SK-N-SH (cell line): ENCODE measurements around the gene B4GALNT3. TPM values are rescaled to one million over a fixed set of nuclear protein-coding genes. Genes with fewer than 3 reads are reported as not detected.

ENCODE experiments used
- CTCF ChIA-PET: fragments of 300-600, 350-600 bp; formaldehyde crosslinking; extraction: SDS; loops from one replicate; lab custom pipeline; 2021; lab: Yijun Ruan, JAX
- POLR2A ChIA-PET: fragments of 350-600 bp; sonication (Branson Sonifier 250); formaldehyde crosslinking; extraction: SDS; loops from one replicate; lab custom pipeline; 2020; ENCODE audit warnings: antibody characterized with exemption, inconsistent platforms; lab: Yijun Ruan, JAX
- DNase-seq: peaks from one replicate; pipeline ENCODE4 v3.0.0; 2012
- H2AFZ ChIP-seq: fragments of 200-600 bp; sonication (generic); 2 replicates; pipeline ENCODE4 v1.8.1; 2016; ENCODE audit warnings: antibody characterized with exemption, mild to moderate bottlenecking, low read depth
- H3F3A ChIP-seq: fragments of 200-600 bp; sonication (generic); replicated peaks from 2 replicates; pipeline ENCODE3; 2016; ENCODE audit warnings: antibody characterized with exemption, mild to moderate bottlenecking; ENCODE audit not compliant: insufficient read depth
- H3K27ac ChIP-seq, 2 experiments: fragments of 200-500 bp in 1 of 2; fragments of 200-600 bp in 1 of 2; sonication (Bioruptor generic) in 1 of 2; sonication (generic), shearing (Covaris generic) in 1 of 2; 2 replicates each; pipeline versions ENCODE4 v1.5.1 to v1.6.1; 2014 to 2016; ENCODE audit warnings: low read depth in 2 of 2, inconsistent platforms in 1 of 2, low read length in 1 of 2, mild to moderate bottlenecking in 1 of 2, mixed read lengths in 1 of 2
- H3K27me3 ChIP-seq: fragments of 200-600 bp; sonication (generic), shearing (Covaris generic); 2 replicates; pipeline ENCODE4 v1.6.1; 2016; ENCODE audit warnings: mixed run types; ENCODE audit not compliant: insufficient read depth
- H3K36me3 ChIP-seq, 2 experiments: fragments of 200-500 bp in 1 of 2; fragments of 200-600 bp in 1 of 2; sonication (Bioruptor generic) in 1 of 2; sonication (generic) in 1 of 2; replicated peaks in 1 of 2; 2 replicates each; pipeline versions ENCODE3 to v1.5.1; 2014 to 2016; ENCODE audit warnings: low read length in 1 of 2, mild to moderate bottlenecking in 1 of 2; ENCODE audit not compliant: insufficient read depth in 2 of 2, control insufficient read depth in 1 of 2
- H3K4me1 ChIP-seq, 2 experiments: fragments of 200-500 bp in 1 of 2; fragments of 200-600 bp in 1 of 2; sonication (Bioruptor generic) in 1 of 2; sonication (generic), shearing (Covaris generic) in 1 of 2; 2 replicates each; pipeline versions ENCODE4 v1.5.1 to v1.6.1; 2014 to 2016; ENCODE audit warnings: low read depth in 1 of 2, low read length in 1 of 2, mixed run types in 1 of 2; ENCODE audit not compliant: insufficient read depth in 2 of 2, control insufficient read depth in 1 of 2
- H3K4me2 ChIP-seq: fragments of 200-600 bp; sonication (generic), shearing (Covaris generic); 2 replicates; pipeline ENCODE4 v1.6.1; 2017; ENCODE audit warnings: mixed run types
- H3K4me3 ChIP-seq, 2 experiments: fragments of 200-500 bp in 1 of 2; fragments of 200-600 bp in 1 of 2; sonication (Bioruptor generic) in 1 of 2; sonication (generic), shearing (Covaris generic) in 1 of 2; 2 replicates each; pipeline versions ENCODE4 v1.5.1 to v1.8.1; 2014 to 2016; ENCODE audit warnings: low read depth in 2 of 2, inconsistent platforms in 1 of 2, low read length in 1 of 2, mild to moderate bottlenecking in 1 of 2, mixed read lengths in 1 of 2, moderate library complexity in 1 of 2
- H3K79me2 ChIP-seq: fragments of 200-600 bp; sonication (generic); 2 replicates; pipeline ENCODE4 v1.8.1; 2017; ENCODE audit warnings: mild to moderate bottlenecking; ENCODE audit not compliant: insufficient read depth
- H3K9ac ChIP-seq: fragments of 200-600 bp; sonication (generic); 2 replicates; pipeline ENCODE4 v1.6.1; 2017; ENCODE audit warnings: mixed run types
- H3K9me2 ChIP-seq: fragments of 200-600 bp; sonication (generic); 2 replicates; pipeline ENCODE4 v1.6.1; 2017; ENCODE audit warnings: mixed run types
- H3K9me3 ChIP-seq: fragments of 200-600 bp; sonication (generic); 2 replicates; pipeline ENCODE4 v1.6.1; 2017; ENCODE audit warnings: mixed run types, mild to moderate bottlenecking, moderate library complexity
- H4K20me1 ChIP-seq: fragments of 200-600 bp; sonication (generic); 2 replicates; pipeline ENCODE4 v1.6.1; 2017; ENCODE audit warnings: mild to moderate bottlenecking, mixed run types; ENCODE audit not compliant: insufficient read depth
- CTCF ChIP-seq: fragments of 200-600 bp; sonication (generic); IDR thresholded peaks from 2 replicates; pipeline ENCODE4 v1.6.1; 2017; ENCODE audit warnings: antibody characterized with exemption, mild to moderate bottlenecking, moderate library complexity
- EP300 ChIP-seq, 2 experiments: IDR thresholded peaks; 2 replicates each; pipeline versions ENCODE4 v1.4.0 to v1.6.1; 2012; ENCODE audit warnings: borderline replicate concordance in 1 of 2, low read depth in 1 of 2, low read length in 1 of 2
- EZH2phosphoT487 ChIP-seq: fragments of 200-600 bp; sonication (generic); IDR thresholded peaks from 2 replicates; pipeline ENCODE4 v1.6.1; 2017; ENCODE audit warnings: low read depth, mixed run types, mild to moderate bottlenecking, antibody characterized with exemption, moderate library complexity, borderline replicate concordance
- FOSL2 ChIP-seq: IDR thresholded peaks from 2 replicates; pipeline ENCODE4 v1.4.0; 2012; ENCODE audit warnings: low read depth, mild to moderate bottlenecking, moderate library complexity, borderline replicate concordance
- FOXJ3 ChIP-seq: sonication (generic); formaldehyde crosslinking; IDR thresholded peaks from 2 replicates; pipeline ENCODE4 v1.5.1; 2020; ENCODE audit warnings: mild to moderate bottlenecking, missing genetic modification reagents
- FOXM1 ChIP-seq: IDR thresholded peaks from 2 replicates; pipeline ENCODE4 v1.4.0; 2012; ENCODE audit warnings: low read depth, mild to moderate bottlenecking
- GABPA ChIP-seq: IDR thresholded peaks from 2 replicates; pipeline ENCODE4 v1.4.0; 2012; ENCODE audit warnings: low read depth, mild to moderate bottlenecking
- IRF3 ChIP-seq: fragments of 150-350 bp; IDR thresholded peaks from 2 replicates; pipeline ENCODE4 v1.6.1; 2016; ENCODE audit warnings: mild to moderate bottlenecking, low read depth, low read length
- JUND ChIP-seq: IDR thresholded peaks from 2 replicates; pipeline ENCODE4 v1.4.0; 2012
- MAX ChIP-seq: IDR thresholded peaks from 2 replicates; pipeline ENCODE4 v1.4.0; 2012; ENCODE audit warnings: low read depth
- MXI1 ChIP-seq: IDR thresholded peaks from 2 replicates; pipeline ENCODE4 v1.6.1; 2012; ENCODE audit warnings: mild to moderate bottlenecking, low read depth, low read length, improper control_type of control experiment
- NFIC ChIP-seq: IDR thresholded peaks from 2 replicates; pipeline ENCODE4 v1.4.0; 2012; ENCODE audit warnings: borderline replicate concordance
- NRF1 ChIP-seq: IDR thresholded peaks from 2 replicates; pipeline ENCODE4 v1.6.1; 2012; ENCODE audit warnings: low read depth, mild to moderate bottlenecking, low read length
- POLR2AphosphoS5 ChIP-seq: IDR thresholded peaks from 2 replicates; pipeline ENCODE4 v1.6.1; 2012; ENCODE audit warnings: low read depth, low read length
- RAD21 ChIP-seq: IDR thresholded peaks from 2 replicates; pipeline ENCODE4 v1.6.1; 2012; ENCODE audit warnings: mild to moderate bottlenecking, low read length
- RCOR1 ChIP-seq: fragments of 150-350 bp; IDR thresholded peaks from 2 replicates; pipeline ENCODE4 v1.6.1; 2017; ENCODE audit warnings: antibody characterized with exemption, low read length
- TCF12 ChIP-seq: IDR thresholded peaks from 2 replicates; pipeline ENCODE4 v1.4.0; 2012
- YY1 ChIP-seq: IDR thresholded peaks from 2 replicates; pipeline ENCODE4 v1.4.0; 2012; ENCODE audit warnings: low read depth, mild to moderate bottlenecking
- WGBS: methylation state at CpG from one replicate; pipeline ENCODE4 v1.1.6; 2017; ENCODE audit warnings: low lambda C conversion rate; 5-methylcytosine and 5-hydroxymethylcytosine counted together
- polyA plus RNA-seq, 3 experiments: library from polyadenylated mRNA; depleted of rRNA; stranded (reverse); fragments of >200 nt; gene quantifications; 2 replicates each; pipeline ENCODE4 v1.2.3, GENCODE V29; 2012

B4GALNT3 gene
- polyA plus RNA-seq, 1 of the 3 experiments (the other 2 are of a cell fraction): 0.53 TPM

- ChIA-PET CTCF (interaction anchor here (0.9 to 2.2 kb wide), 5 partner anchors 17 to 88 kb away, joined by 3 to 8 read pairs (median 3); no protein-coding TSS in a partner anchor), POLR2A (no interaction called here)
- H3K79me2 ChIP-seq: no peaks in the 10 kb centered on the region
- no peak for TF ChIP-seq YY1
- no peak for TF ChIP-seq FOXM1
- TF ChIP-seq FOXJ3: no peak
- no peak for TF ChIP-seq MXI1
- no peak for TF ChIP-seq RAD21
- no peak for TF ChIP-seq NRF1
- no peak for TF ChIP-seq MAX
- no peak for TF ChIP-seq EP300 (IDR thresholded peaks at IDR 0.05; ENCODE audit: borderline replicate concordance in 1 of 2, low read depth in 1 of 2, low read length in 1 of 2)
- no peak for TF ChIP-seq CTCF
- TF ChIP-seq GABPA: no peak
- no peak for TF ChIP-seq NFIC
- TF ChIP-seq IRF3: no peak
- TF ChIP-seq POLR2AphosphoS5: no peak
- TF ChIP-seq FOSL2: no peak
- no peak for TF ChIP-seq TCF12
- TF ChIP-seq EZH2phosphoT487: no peak
- no peak for TF ChIP-seq RCOR1
- TF ChIP-seq JUND: no peak
- no peaks in the 10 kb centered on the region for H3K27me3 ChIP-seq
- H4K20me1 ChIP-seq: no peaks in the 10 kb centered on the region
- no peak overlapping the region for H3K4me3 ChIP-seq
- H3K36me3 ChIP-seq: no peaks in the 10 kb centered on the region
- H3K27ac ChIP-seq: no peak overlapping the region
- H3K9me2 ChIP-seq: no peaks in the 10 kb centered on the region
- no peaks in the 10 kb centered on the region for H3F3A ChIP-seq
- 66% methylated on average over 6 of the region's 6 CpGs for WGBS
- no peak for DNase-seq
- H3K9ac ChIP-seq: no peak overlapping the region
- no peak overlapping the region for H3K4me2 ChIP-seq
- no peak overlapping the region for H2AFZ ChIP-seq
- H3K9me3 ChIP-seq: no peaks in the 10 kb centered on the region
- no peaks in the 10 kb centered on the region; a peak in 1 of 4 replicates for H3K4me1 ChIP-seq
Measured at GRCh38 chr12:530308-530707, 70.6 kb downstream of the B4GALNT3 start.
